Measurements from ENCODE around the gene CMTM8.

Gene CMTM8

DNA sequence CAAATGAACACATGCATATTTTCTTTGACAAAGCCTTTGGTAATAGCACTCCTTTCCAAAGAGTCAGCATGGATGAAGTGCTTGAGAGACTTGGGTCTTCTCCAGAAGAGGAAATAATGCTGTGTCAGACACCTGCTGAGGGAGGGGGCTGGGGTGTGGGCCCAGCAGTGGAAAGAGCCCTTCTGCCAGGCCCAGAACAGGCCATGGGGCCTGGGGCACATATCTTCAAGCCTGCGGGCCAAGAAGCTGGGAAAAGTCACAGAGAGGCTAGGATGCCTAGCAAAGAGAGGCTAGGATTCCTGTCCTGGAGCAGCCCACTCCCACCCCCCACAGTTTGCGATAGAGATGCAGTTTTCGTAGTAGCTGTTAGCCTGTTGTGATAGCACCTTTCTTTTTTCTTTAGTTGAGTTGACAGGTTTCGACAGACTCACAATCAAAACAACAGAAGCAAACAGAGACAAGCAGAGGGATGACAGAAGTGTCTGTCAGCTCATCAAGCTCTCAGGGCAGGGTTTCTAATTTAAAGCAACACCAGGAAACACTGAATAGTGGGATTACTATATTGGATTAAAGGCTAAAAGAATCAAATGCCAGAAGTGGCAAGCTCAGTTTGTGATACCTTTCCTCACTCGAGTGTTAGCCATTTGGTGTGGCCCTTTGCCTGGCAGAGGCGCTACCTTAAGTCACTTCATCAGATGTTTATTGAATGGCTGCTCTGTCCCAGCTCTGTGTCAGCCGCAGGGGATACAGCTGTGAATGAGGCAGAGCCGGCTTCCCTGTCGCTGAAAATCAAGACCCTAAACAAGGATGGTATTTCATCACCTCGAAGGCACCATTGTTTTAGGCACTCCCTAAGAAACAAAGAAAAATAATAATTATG is 172.1 kb downstream of the CMTM8 start:
- DNase-seq (ENCODE audit: low read depth in 1 of 2, low spot score in 1 of 2): no peak
- TF ChIP-seq JUND (IDR thresholded peaks at IDR 0.05; ENCODE audit: low read depth): no peak
- in situ Hi-C loops (cut with HindIII; ENCODE audit: low pct_unique_long_range_greater_than_20kb, low sequenced_read_pairs): no loop called here

DNA sequence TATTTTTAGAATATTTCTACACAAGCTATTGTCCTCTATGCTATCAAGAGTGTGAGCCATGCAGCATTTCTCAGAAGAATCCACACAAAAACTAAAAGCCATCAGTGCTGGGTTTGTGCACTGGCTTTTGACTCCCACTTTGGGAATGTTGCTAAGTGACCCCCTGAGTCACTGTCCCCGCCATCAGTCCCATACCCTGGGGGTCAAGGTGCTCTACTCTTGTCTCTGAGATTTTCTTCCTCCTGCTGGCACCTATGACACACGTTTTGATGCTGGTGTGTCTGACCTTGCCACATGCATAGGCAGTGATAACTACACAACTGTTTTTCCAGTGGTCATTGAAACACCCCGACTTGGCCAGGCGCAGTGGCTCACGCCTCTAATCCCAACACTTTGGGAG is 173.0 kb downstream of the CMTM8 start:
- DNase-seq (ENCODE audit: low read depth in 1 of 2, low spot score in 1 of 2): no peak
- TF ChIP-seq JUND (IDR thresholded peaks at IDR 0.05; ENCODE audit: low read depth): no peak
- in situ Hi-C loops (cut with HindIII; ENCODE audit: low pct_unique_long_range_greater_than_20kb, low sequenced_read_pairs): no loop called here

- in situ Hi-C loops (cut with HindIII; ENCODE audit: low pct_unique_long_range_greater_than_20kb, low sequenced_read_pairs): no loop called here
- no peak for DNase-seq (ENCODE audit: low read depth in 1 of 2, low spot score in 1 of 2)
- TF ChIP-seq JUND (IDR thresholded peaks at IDR 0.05; ENCODE audit: low read depth): no peak
These were observed 174.4 kb downstream of the CMTM8 start for GRCh38 chr3:32412887-32413286.

GRCh38 chr3:32413845-32414521 is 175.5 kb downstream of the CMTM8 start:
- no peak for DNase-seq (ENCODE audit: low read depth in 1 of 2, low spot score in 1 of 2)
- in situ Hi-C loops (cut with HindIII; ENCODE audit: low pct_unique_long_range_greater_than_20kb, low sequenced_read_pairs): no loop called here
- no peak for TF ChIP-seq JUND (IDR thresholded peaks at IDR 0.05; ENCODE audit: low read depth)

DNA sequence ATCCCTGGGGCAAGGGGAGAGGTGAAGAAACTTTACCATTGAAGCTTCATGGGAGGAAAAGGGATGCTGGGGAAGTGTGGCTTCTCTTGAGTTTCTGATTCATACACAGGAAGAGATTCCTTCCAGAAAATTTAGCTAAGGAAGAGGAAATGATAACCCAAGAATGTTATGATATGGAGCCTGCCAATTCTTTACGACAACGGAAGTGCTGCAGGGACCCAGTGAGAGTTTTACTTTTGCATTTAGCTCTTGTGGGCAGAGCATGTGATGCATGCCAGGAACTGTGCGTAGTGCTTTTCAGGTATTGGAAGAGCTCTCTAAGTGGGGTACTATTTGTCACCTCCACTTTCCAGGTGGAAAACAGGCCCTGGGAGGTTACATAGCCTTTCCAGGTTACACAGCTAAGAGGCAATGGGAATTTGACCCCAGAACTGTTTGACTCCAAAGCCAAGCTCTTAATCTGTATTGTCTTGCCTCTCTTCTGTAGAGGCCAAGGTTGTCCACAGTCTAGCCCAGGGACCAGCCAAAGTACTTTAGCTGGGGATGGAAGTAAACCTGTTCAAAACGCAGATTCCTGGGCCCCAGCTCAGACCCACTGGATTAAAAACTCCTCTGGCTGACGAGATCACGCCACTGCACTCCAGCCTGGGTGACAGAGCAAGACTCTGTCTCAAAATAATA is 176.2 kb downstream of the CMTM8 start:
- DNase-seq (ENCODE audit: low read depth in 1 of 2, low spot score in 1 of 2): no peak
- TF ChIP-seq JUND (IDR thresholded peaks at IDR 0.05; ENCODE audit: low read depth): no peak
- in situ Hi-C loops (cut with HindIII; ENCODE audit: low pct_unique_long_range_greater_than_20kb, low sequenced_read_pairs): no loop called here

GRCh38 chr3:32419742-32420125 is 181.3 kb downstream of the CMTM8 start:
- in situ Hi-C loops (cut with HindIII; ENCODE audit: low pct_unique_long_range_greater_than_20kb, low sequenced_read_pairs): no loop called here
- no peak for TF ChIP-seq JUND (IDR thresholded peaks at IDR 0.05; ENCODE audit: low read depth)
- no peak for DNase-seq (ENCODE audit: low read depth in 1 of 2, low spot score in 1 of 2)

Data from T47D (cell line).